H1 (cell line): ENCODE data around the gene DUS1L. TPM values are rescaled to one million over a fixed set of nuclear protein-coding genes. Genes with fewer than 3 reads are reported as not detected.
A peak's percentile ranks its signal among the peaks of the same experiment; 100 is the strongest.

ENCODE experiments used
- CREB1 ChIP-seq: IDR thresholded peaks from 2 replicates; pipeline ENCODE4 v1.6.1; 2012; ENCODE audit warnings: inconsistent platforms
- E2F6 ChIP-seq: IDR thresholded peaks from 2 replicates; pipeline ENCODE4 v1.6.1; 2012; ENCODE audit warnings: inconsistent platforms
- FOSL1 ChIP-seq: IDR thresholded peaks from 2 replicates; pipeline ENCODE4 v1.6.1; 2011; ENCODE audit warnings: mild to moderate bottlenecking, low read depth, low read length, moderate library complexity; ENCODE audit not compliant: insufficient read depth
- GTF2F1 ChIP-seq: IDR thresholded peaks from 2 replicates; pipeline ENCODE4 v1.6.1; 2012; ENCODE audit warnings: low read depth, low read length, improper control_type of control experiment, borderline replicate concordance
- HDAC2 ChIP-seq, 2 experiments: fragments of 300-600 bp in 1 of 2; sonication (generic) in 1 of 2; IDR thresholded peaks; 2 replicates each; pipeline ENCODE4 v1.6.1; 2011 to 2012; ENCODE audit warnings: low read depth in 2 of 2, low read length in 2 of 2, mild to moderate bottlenecking in 2 of 2, moderate library complexity in 2 of 2, borderline replicate concordance in 1 of 2, inconsistent platforms in 1 of 2
- MAFK ChIP-seq: IDR thresholded peaks from 2 replicates; pipeline ENCODE4 v1.6.1; 2012; ENCODE audit warnings: low read depth, mild to moderate bottlenecking, improper control_type of control experiment, low read length
- NRF1 ChIP-seq: IDR thresholded peaks from 2 replicates; pipeline ENCODE4 v1.6.1; 2011; ENCODE audit warnings: mild to moderate bottlenecking, low read depth, low read length, improper control_type of control experiment
- RFX5 ChIP-seq: IDR thresholded peaks from 2 replicates; pipeline ENCODE4 v1.6.1; 2011; ENCODE audit warnings: low read depth, low read length, improper control_type of control experiment, borderline replicate concordance
- RNF2 ChIP-seq: fragments of 200-900, 300-1000 bp; sonication (generic); IDR thresholded peaks from 2 replicates; pipeline ENCODE4 v1.7.1; 2016; ENCODE audit warnings: borderline replicate concordance, low read depth, mild to moderate bottlenecking, antibody characterized with exemption, low read length; ENCODE audit not compliant: poor library complexity, severe bottlenecking; ENCODE audit errors: missing control alignments
- SIRT6 ChIP-seq: IDR thresholded peaks from one replicate; pipeline ENCODE4 v1.7.1; 2012; ENCODE audit warnings: low read length, inconsistent platforms
- SP4 ChIP-seq: IDR thresholded peaks from 2 replicates; pipeline ENCODE4 v1.6.1; 2012; ENCODE audit warnings: low read length, inconsistent platforms
- polyA plus RNA-seq, 7 experiments: library from polyadenylated mRNA; depleted of rRNA in 3 of 7; stranded (reverse) in 5 of 7; unstranded in 2 of 7; fragments of >200 nt in 5 of 7; fragments of 200-250 nt in 2 of 7; gene quantifications; 1 replicate in 5 of 7; 2 replicates in 1 of 7; 4 replicates in 1 of 7; pipeline versions ENCODE4 v1.2.1 to v1.2.3, GENCODE V29; 2011 to 2013; ENCODE audit warnings: missing spikeins in 2 of 7, mixed read lengths in 2 of 7
- total RNA-seq: library from RNA; stranded (reverse); fragmentation: NEBNext Ultra II Directional; extraction: Animal tissue kit (Norgen Biotek cat#: 25700); gene quantifications from 2 replicates; pipeline ENCODE4 v1.2.1, GENCODE V29; 2021

Gene DUS1L
- total and polyA plus RNA-seq, 2 of the 8 experiments (the other 6 are each of a cell fraction or from before 2014, with no cell fraction given) = 34.5 to 69.1 TPM

- TF ChIP-seq NRF1 (no peak), FOSL1 (no peak), E2F6 (peak; percentile 35; the same call in 1 of the 2 replicates), HDAC2 (IDR thresholded peaks at IDR 0.05; ENCODE audit: borderline replicate concordance in 1 of 2, low read depth in 2 of 2, low read length in 2 of 2) (no peak), SIRT6 (no peak), RNF2 (no peak), RFX5 (no peak), GTF2F1 (no peak), SP4 (no peak), MAFK (no peak), CREB1 (no peak)
Observed at GRCh38 chr17:82098939-82099763, 33.5 kb upstream of the DUS1L start (continued).
